ENCODE results near the gene FAM117A. TPM values are rescaled to one million over a fixed set of nuclear protein-coding genes. Genes with fewer than 3 reads are reported as not detected.

The FAM117A gene
- total RNA-seq, 6 experiments from 2014 or later, result 4.4 to 7.3 (median 5.9) TPM

DNA sequence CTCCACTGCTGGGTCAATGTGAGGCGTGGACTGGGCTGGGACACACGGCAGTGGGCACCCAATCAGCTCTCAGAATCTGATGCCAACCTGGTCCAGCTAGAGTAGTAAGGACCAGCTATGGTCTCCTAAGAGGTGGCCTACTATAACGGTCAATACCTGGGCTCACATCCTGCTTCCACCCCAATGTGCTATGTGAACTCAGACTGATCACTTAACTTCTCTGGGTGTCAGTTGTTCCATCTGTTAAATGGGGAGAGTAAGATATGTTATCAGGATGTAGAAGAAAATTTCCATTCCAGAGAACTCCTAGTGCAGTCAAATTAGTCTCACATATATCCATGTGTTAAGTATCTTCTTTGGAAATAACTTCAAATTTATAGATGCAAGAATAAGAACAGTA is 14.2 kb downstream of the FAM117A start:
- no peaks in the 10 kb centered on the region for H3K27me3 ChIP-seq
- DNase-seq, result no peak
- intact Hi-C loops (cut with DNase I), result no loop called here
- no peak for TF ChIP-seq POLR2A (IDR thresholded peaks at IDR 0.05)
- TF ChIP-seq, protein P1, sequence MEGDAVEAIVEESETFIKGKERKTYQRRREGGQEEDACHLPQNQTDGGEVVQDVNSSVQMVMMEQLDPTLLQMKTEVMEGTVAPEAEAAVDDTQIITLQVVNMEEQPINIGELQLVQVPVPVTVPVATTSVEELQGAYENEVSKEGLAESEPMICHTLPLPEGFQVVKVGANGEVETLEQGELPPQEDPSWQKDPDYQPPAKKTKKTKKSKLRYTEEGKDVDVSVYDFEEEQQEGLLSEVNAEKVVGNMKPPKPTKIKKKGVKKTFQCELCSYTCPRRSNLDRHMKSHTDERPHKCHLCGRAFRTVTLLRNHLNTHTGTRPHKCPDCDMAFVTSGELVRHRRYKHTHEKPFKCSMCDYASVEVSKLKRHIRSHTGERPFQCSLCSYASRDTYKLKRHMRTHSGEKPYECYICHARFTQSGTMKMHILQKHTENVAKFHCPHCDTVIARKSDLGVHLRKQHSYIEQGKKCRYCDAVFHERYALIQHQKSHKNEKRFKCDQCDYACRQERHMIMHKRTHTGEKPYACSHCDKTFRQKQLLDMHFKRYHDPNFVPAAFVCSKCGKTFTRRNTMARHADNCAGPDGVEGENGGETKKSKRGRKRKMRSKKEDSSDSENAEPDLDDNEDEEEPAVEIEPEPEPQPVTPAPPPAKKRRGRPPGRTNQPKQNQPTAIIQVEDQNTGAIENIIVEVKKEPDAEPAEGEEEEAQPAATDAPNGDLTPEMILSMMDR (IDR thresholded peaks at IDR 0.05), result no peak
- H3K27ac ChIP-seq, result no peak overlapping the region
- no peak for ATAC-seq
- peaks cover 0 to 29% (median 10%) of the 10 kb centered on the region in 4 donors for H3K4me1 ChIP-seq
- H3K36me3 ChIP-seq, result no peaks in the 10 kb centered on the region
- 76% methylated on average over 2 of the region's 3 CpGs for WGBS (ENCODE audit: insufficient coverage, low coverage, low lambda C conversion rate, missing lambda C conversion rate)
- H3K4me3 ChIP-seq, result no peak overlapping the region
- no peaks in the 10 kb centered on the region for H3K9me3 ChIP-seq

DNA sequence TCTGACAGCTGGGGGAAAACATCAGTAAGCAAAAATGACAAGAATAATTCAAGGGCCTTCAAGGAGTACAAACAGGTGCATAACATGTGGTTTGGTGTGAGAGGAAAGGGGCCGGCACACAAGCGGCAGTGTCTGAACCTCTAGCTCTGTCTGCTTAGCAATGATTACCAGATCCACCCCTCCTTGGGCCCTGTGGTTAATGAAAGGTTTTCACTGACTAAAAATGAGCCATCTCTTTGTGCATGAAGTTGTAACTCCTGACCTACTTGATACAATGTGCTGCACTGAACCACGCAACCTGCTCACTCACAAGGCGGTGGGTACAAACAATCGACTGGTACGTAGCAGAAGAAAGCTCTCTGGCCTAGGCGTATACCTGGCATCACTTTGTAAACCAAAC is 15.1 kb downstream of the FAM117A start:
- peak in 3 of 4 donors; percentile 12 to 34 (median 20) for ATAC-seq
- Histone ChIP-seq H3K4me3 (no peak overlapping the region), H3K4me1 (peaks cover 0 to 32% (median 14%) of the 10 kb centered on the region in 4 donors), H3K9me3 (no peaks in the 10 kb centered on the region), H3K36me3 (no peaks in the 10 kb centered on the region), H3K27me3 (no peaks in the 10 kb centered on the region), H3K27ac (no peak overlapping the region)
- intact Hi-C loops (cut with DNase I), result no loop called here
- DNase-seq, result no peak
- TF ChIP-seq POLR2A (IDR thresholded peaks at IDR 0.05), result no peak
- TF ChIP-seq, protein P1 (IDR thresholded peaks at IDR 0.05), result no peak
- 76% methylated on average over 7 of the region's 7 CpGs for WGBS (ENCODE audit: insufficient coverage, low coverage, low lambda C conversion rate, missing lambda C conversion rate)

DNA sequence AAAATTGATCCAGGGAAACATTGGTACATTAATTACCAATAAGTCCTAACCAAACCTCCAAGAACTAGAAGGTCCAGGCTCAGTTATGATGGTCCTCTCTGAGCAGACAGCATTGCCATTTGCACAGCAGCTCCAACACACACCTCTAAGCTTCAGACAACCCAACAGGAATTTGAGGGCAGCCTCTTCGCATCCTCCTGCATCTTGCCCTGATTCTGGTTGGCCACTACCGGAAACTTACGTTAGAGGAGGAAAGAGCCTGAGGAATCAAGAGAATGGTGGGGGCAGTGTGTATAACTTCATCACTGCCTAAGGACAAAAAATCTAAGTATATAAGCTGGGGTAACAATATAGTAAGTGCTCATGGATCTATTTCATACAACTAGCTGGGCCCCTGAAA is 15.7 kb downstream of the FAM117A start:
- H3K27ac ChIP-seq, result peak overlapping the region in 2 of 3 donors; percentile 19 to 27
- WGBS (ENCODE audit: insufficient coverage, low coverage, low lambda C conversion rate, missing lambda C conversion rate), result 82% methylated on average over 3 of the region's 3 CpGs
- no peaks in the 10 kb centered on the region for H3K9me3 ChIP-seq
- intact Hi-C loops (cut with DNase I), result no loop called here
- no peaks in the 10 kb centered on the region for H3K27me3 ChIP-seq
- H3K36me3 ChIP-seq, result no peaks in the 10 kb centered on the region
- ATAC-seq, result no peak
- H3K4me1 ChIP-seq, result peaks cover 0 to 32% (median 14%) of the 10 kb centered on the region in 4 donors
- no peak for TF ChIP-seq POLR2A (IDR thresholded peaks at IDR 0.05)
- TF ChIP-seq, protein P1 (IDR thresholded peaks at IDR 0.05), result no peak
- H3K4me3 ChIP-seq, result no peak overlapping the region
- no peak for DNase-seq

DNA sequence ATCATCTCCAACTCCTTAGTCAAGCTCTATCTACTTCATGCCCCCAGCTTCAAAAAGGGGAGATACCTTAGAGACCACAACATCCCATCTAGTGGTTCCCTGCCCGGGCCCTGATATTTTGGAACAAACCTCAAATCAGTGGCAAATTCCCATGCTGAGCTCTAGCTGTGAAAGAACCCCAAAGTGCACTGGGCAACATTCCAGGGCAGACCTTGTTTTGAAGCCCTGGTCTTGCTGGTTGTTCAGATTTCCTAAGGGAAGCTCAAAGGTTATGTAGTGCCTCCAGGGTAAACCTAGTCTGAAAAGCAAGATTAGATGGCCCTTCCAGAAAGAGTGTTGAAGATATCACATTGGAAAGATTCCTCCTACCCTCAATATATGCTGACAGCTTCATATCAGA is 16.3 kb downstream of the FAM117A start:
- H3K4me3 ChIP-seq, result no peak overlapping the region
- WGBS (ENCODE audit: insufficient coverage, low coverage, low lambda C conversion rate, missing lambda C conversion rate), result 22% methylated on average over 1 of the region's 1 CpG
- H3K36me3 ChIP-seq, result no peaks in the 10 kb centered on the region
- peaks cover 0 to 34% (median 16%) of the 10 kb centered on the region in 4 donors for H3K4me1 ChIP-seq
- intact Hi-C loops (cut with DNase I), result no loop called here
- ATAC-seq (peak; percentile 36 to 73 (median 66)), DNase-seq (peak in 2 of 3 donors; percentile 61 to 71)
- H3K27ac ChIP-seq, result peak overlapping the region in 2 of 3 donors; percentile 27 to 29
- H3K27me3 ChIP-seq, result no peaks in the 10 kb centered on the region
- TF ChIP-seq, protein P1 (IDR thresholded peaks at IDR 0.05), result no peak
- TF ChIP-seq POLR2A (IDR thresholded peaks at IDR 0.05), result no peak
- no peaks in the 10 kb centered on the region for H3K9me3 ChIP-seq

Measured in right lobe of liver (tissue), 6 donors.